HG03439 (cell line): ENCODE results near the gene GPX6.
"Not testable (repeated sequence)": the region's sequence is repeated elsewhere in the genome, so short reads cannot be mapped to it uniquely, and the experiment has no call there.

Experiments used
- ATAC-seq: cut with Tn5 transposase; IDR thresholded peaks from one replicate; pipeline ENCODE4 v1.9.1; 2021; ENCODE audit warnings: mild to moderate bottlenecking, moderate library complexity; ENCODE audit not compliant: unreplicated experiment

Gene GPX6

GRCh38 chr6:28525496-28526039 is 10.0 kb upstream of the GPX6 start, which contains the start of gene GPX5:
Gene GPX5, plus strand, starts transcription at chr6:28525881. Its CDS starts 133 bp downstream, at chr6:28526014.
- no peak for ATAC-seq

GRCh38 chr6:28523241-28523622 is 7.6 kb upstream of the GPX6 start:
- no peak for ATAC-seq

- ATAC-seq, result no peak
These were observed 7.1 kb upstream of the GPX6 start for GRCh38 chr6:28522594-28523240.

GRCh38 chr6:28517964-28518363 is 2.4 kb upstream of the GPX6 start:
- no peak for ATAC-seq

- ATAC-seq, result not testable (repeated sequence)
These were observed 3.2 kb downstream of the GPX6 start for GRCh38 chr6:28512387-28512786.

GRCh38 chr6:28511628-28512300 is 3.8 kb downstream of the GPX6 start:
- ATAC-seq, result no peak

GRCh38 chr6:28506807-28507475 is 8.7 kb downstream of the GPX6 start:
- ATAC-seq, result no peak

GRCh38 chr6:28505733-28506132 is 9.9 kb downstream of the GPX6 start:
- no peak for ATAC-seq

GRCh38 chr6:28502709-28503305 is 12.8 kb downstream of the GPX6 start:
- not testable (repeated sequence) for ATAC-seq

GRCh38 chr6:28502136-28502535 is 13.5 kb downstream of the GPX6 start:
- not testable (repeated sequence) for ATAC-seq

GRCh38 chr6:28501259-28501658 is 14.3 kb downstream of the GPX6 start:
- no peak for ATAC-seq

GRCh38 chr6:28497893-28498292 is 17.7 kb downstream of the GPX6 start:
- no peak for ATAC-seq

GRCh38 chr6:28497306-28497705 is 18.3 kb downstream of the GPX6 start:
- no peak for ATAC-seq

- ATAC-seq, result no peak
These were observed 19.4 kb downstream of the GPX6 start for GRCh38 chr6:28496099-28496779.

GRCh38 chr6:28491984-28492317 is 23.6 kb downstream of the GPX6 start:
- no peak for ATAC-seq

GRCh38 chr6:28490205-28490890 is 25.2 kb downstream of the GPX6 start:
- ATAC-seq, result no peak

GRCh38 chr6:28489366-28490204 is 26.0 kb downstream of the GPX6 start:
- ATAC-seq, result no peak

GRCh38 chr6:28488916-28489365 is 26.7 kb downstream of the GPX6 start:
- ATAC-seq, result no peak

- no peak for ATAC-seq
These were observed 28.4 kb downstream of the GPX6 start for GRCh38 chr6:28486988-28487742.
